HG03457 (cell line): ENCODE measurements around the gene ALX4.

ENCODE experiments used
- ATAC-seq: cut with Tn5 transposase; IDR thresholded peaks from one replicate; pipeline ENCODE4 v1.9.1; 2021; ENCODE audit warnings: moderate number of reproducible peaks; ENCODE audit not compliant: unreplicated experiment

ALX4 gene

GRCh38 chr11:44335919-44336318 lies 26.0 kb upstream of the ALX4 start:
- no peak for ATAC-seq

GRCh38 chr11:44335052-44335760 lies 25.3 kb upstream of the ALX4 start:
- ATAC-seq: no peak

- no peak for ATAC-seq
Measured at GRCh38 chr11:44334356-44335004, 24.5 kb upstream of the ALX4 start.

- no peak for ATAC-seq
Measured at GRCh38 chr11:44333271-44334218, 23.6 kb upstream of the ALX4 start.

GRCh38 chr11:44332665-44333064 lies 22.7 kb upstream of the ALX4 start:
- no peak for ATAC-seq

GRCh38 chr11:44329472-44330230 lies 19.7 kb upstream of the ALX4 start:
- ATAC-seq: no peak

- ATAC-seq: no peak
Measured at GRCh38 chr11:44328138-44328660, 18.3 kb upstream of the ALX4 start.

- ATAC-seq: no peak
Measured at GRCh38 chr11:44327730-44328129, 17.8 kb upstream of the ALX4 start.

GRCh38 chr11:44326615-44327475 lies 16.9 kb upstream of the ALX4 start:
- no peak for ATAC-seq

GRCh38 chr11:44325698-44326097 lies 15.8 kb upstream of the ALX4 start:
- ATAC-seq: no peak

- no peak for ATAC-seq
Measured at GRCh38 chr11:44324749-44325525, 15.0 kb upstream of the ALX4 start.

GRCh38 chr11:44324222-44324621 lies 14.3 kb upstream of the ALX4 start:
- ATAC-seq: no peak

- ATAC-seq: no peak
Measured at GRCh38 chr11:44322243-44322642, 12.3 kb upstream of the ALX4 start.

- no peak for ATAC-seq
Measured at GRCh38 chr11:44321059-44321458, 11.1 kb upstream of the ALX4 start.

GRCh38 chr11:44320289-44320973 lies 10.5 kb upstream of the ALX4 start:
- no peak for ATAC-seq

GRCh38 chr11:44319552-44320288 lies 9.8 kb upstream of the ALX4 start:
- ATAC-seq: no peak

GRCh38 chr11:44319170-44319551 lies 9.2 kb upstream of the ALX4 start:
- ATAC-seq: no peak

- no peak for ATAC-seq
Measured at GRCh38 chr11:44318369-44318768, 8.4 kb upstream of the ALX4 start.
